Hepatocyte (in vitro differentiated cells): ENCODE results near the gene JCAD.

Experiments
- EZH2 ChIP-seq: fragments of 200-600 bp; sonication (generic); IDR thresholded peaks from 2 replicates; pipeline ENCODE4 v1.6.1; 2016; ENCODE audit warnings: antibody characterized with exemption, mild to moderate bottlenecking, borderline replicate concordance
- EZH2phosphoT487 ChIP-seq: fragments of 200-600 bp; sonication (generic); IDR thresholded peaks from one replicate; pipeline ENCODE4 v1.6.1; 2018; ENCODE audit warnings: antibody characterized with exemption, mild to moderate bottlenecking, low read depth, moderate library complexity; ENCODE audit not compliant: unreplicated experiment, severe bottlenecking
- TF ChIP-seq, protein P1 (sequence below): fragments of 200-600 bp; sonication (generic); IDR thresholded peaks from 2 replicates; pipeline ENCODE4 v1.5.1; 2016; ENCODE audit warnings: antibody characterized with exemption, mild to moderate bottlenecking; ENCODE audit not compliant: poor library complexity

DNA sequence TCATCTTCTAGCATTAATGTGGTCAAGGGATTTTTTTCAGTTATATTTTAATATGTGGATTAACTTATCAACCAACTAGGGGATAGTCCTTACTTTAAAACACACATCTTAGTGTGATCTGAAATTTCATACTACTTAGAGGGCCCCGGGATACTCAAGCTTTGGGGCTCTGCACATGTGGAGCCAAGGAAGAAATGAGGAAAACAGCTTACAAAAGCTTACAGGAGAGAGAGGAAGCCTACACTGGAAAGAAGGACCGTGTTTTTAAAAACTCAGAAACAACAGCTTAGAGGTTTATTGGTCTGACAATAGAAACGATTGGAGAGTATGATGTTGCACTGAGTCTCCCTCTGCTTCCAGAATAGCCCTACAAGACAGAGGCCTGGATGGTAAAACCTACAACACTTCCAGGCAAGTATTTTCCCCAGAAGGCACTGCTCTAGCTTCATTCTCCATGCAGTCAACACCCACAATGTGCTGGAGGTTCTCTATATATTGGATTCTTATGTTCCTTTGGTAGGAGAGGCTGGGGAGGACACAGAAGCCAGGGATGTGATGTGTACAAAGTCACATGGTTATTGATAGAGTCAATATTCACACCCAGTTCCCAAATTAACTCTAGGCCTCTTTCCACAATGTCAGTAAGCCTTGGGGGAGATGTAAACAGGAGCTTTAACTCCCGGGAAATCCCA lies 47.3 kb downstream of the JCAD start:
- TF ChIP-seq, protein P1, sequence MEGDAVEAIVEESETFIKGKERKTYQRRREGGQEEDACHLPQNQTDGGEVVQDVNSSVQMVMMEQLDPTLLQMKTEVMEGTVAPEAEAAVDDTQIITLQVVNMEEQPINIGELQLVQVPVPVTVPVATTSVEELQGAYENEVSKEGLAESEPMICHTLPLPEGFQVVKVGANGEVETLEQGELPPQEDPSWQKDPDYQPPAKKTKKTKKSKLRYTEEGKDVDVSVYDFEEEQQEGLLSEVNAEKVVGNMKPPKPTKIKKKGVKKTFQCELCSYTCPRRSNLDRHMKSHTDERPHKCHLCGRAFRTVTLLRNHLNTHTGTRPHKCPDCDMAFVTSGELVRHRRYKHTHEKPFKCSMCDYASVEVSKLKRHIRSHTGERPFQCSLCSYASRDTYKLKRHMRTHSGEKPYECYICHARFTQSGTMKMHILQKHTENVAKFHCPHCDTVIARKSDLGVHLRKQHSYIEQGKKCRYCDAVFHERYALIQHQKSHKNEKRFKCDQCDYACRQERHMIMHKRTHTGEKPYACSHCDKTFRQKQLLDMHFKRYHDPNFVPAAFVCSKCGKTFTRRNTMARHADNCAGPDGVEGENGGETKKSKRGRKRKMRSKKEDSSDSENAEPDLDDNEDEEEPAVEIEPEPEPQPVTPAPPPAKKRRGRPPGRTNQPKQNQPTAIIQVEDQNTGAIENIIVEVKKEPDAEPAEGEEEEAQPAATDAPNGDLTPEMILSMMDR = no peak
- TF ChIP-seq EZH2 (no peak), EZH2phosphoT487 (no peak)
